ENCODE data around the gene BPIFB1.

DNA sequence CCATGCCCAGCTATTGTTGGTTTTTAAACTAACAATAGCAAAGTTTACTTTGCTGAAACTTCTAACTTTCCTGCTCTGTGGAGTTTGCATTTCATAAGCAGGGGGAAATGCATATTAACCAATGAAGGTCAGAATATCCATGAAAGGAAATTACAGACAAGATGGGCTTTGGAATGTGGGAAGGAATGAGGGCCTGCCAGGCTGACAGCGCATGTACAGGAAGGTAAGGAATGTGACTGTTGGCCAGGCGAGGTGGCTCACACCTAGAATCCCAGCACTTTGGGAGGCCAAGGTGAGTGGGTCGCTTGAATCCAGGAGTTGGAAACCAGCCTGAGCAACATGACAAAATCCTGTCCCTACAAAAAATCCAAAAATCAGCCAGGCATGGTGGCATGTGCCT lies 68.7 kb downstream of the BPIFB1 start:
- TF ChIP-seq, protein P1, sequence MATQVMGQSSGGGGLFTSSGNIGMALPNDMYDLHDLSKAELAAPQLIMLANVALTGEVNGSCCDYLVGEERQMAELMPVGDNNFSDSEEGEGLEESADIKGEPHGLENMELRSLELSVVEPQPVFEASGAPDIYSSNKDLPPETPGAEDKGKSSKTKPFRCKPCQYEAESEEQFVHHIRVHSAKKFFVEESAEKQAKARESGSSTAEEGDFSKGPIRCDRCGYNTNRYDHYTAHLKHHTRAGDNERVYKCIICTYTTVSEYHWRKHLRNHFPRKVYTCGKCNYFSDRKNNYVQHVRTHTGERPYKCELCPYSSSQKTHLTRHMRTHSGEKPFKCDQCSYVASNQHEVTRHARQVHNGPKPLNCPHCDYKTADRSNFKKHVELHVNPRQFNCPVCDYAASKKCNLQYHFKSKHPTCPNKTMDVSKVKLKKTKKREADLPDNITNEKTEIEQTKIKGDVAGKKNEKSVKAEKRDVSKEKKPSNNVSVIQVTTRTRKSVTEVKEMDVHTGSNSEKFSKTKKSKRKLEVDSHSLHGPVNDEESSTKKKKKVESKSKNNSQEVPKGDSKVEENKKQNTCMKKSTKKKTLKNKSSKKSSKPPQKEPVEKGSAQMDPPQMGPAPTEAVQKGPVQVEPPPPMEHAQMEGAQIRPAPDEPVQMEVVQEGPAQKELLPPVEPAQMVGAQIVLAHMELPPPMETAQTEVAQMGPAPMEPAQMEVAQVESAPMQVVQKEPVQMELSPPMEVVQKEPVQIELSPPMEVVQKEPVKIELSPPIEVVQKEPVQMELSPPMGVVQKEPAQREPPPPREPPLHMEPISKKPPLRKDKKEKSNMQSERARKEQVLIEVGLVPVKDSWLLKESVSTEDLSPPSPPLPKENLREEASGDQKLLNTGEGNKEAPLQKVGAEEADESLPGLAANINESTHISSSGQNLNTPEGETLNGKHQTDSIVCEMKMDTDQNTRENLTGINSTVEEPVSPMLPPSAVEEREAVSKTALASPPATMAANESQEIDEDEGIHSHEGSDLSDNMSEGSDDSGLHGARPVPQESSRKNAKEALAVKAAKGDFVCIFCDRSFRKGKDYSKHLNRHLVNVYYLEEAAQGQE (IDR thresholded peaks at IDR 0.05; ENCODE audit: insufficient read depth in 1 of 2, low read depth in 2 of 2, low read length in 1 of 2): no peak
- TF ChIP-seq, protein P2, sequence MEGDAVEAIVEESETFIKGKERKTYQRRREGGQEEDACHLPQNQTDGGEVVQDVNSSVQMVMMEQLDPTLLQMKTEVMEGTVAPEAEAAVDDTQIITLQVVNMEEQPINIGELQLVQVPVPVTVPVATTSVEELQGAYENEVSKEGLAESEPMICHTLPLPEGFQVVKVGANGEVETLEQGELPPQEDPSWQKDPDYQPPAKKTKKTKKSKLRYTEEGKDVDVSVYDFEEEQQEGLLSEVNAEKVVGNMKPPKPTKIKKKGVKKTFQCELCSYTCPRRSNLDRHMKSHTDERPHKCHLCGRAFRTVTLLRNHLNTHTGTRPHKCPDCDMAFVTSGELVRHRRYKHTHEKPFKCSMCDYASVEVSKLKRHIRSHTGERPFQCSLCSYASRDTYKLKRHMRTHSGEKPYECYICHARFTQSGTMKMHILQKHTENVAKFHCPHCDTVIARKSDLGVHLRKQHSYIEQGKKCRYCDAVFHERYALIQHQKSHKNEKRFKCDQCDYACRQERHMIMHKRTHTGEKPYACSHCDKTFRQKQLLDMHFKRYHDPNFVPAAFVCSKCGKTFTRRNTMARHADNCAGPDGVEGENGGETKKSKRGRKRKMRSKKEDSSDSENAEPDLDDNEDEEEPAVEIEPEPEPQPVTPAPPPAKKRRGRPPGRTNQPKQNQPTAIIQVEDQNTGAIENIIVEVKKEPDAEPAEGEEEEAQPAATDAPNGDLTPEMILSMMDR (IDR thresholded peaks at IDR 0.05): no peak
- no peak for TF ChIP-seq POLR2AphosphoS5 (IDR thresholded peaks at IDR 0.05; ENCODE audit: low read depth, low read length)
